Upper lobe of left lung (tissue), 6 donors: ENCODE data around the gene TPGS2. TPM values are rescaled to one million over a fixed set of nuclear protein-coding genes. Genes with fewer than 3 reads are reported as not detected.
A peak's percentile ranks its signal among the peaks of the same experiment; 100 is the strongest.

Experiments used
- ATAC-seq, 2 donors: fragments of 200-7000 bp; cut with Tn5 transposase; one replicate each; pipeline ENCODE4 v1.9.1; 2022; ENCODE audit warnings: mild to moderate bottlenecking in 2 of 2, moderate library complexity in 2 of 2; ENCODE audit not compliant: low FRiP score in 2 of 2
- DNase-seq, 2 donors: peaks; one replicate each; pipeline ENCODE4 v3.0.0-alpha.2; 2019 to 2020
- H3K27ac ChIP-seq, 4 donors: fragments of 200-600 bp; sonication (generic); one replicate each; pipeline ENCODE4 v1.5.1; 2016 to 2019
- H3K27me3 ChIP-seq, 4 donors: fragments of 200-600 bp; sonication (generic); one replicate each; pipeline ENCODE4 v1.5.1; 2017 to 2019
- H3K36me3 ChIP-seq, 4 donors: fragments of 200-600 bp; sonication (generic); one replicate each; pipeline ENCODE4 v1.5.1; 2016 to 2019
- H3K4me1 ChIP-seq, 4 donors: fragments of 200-600 bp; sonication (generic); one replicate each; pipeline ENCODE4 v1.5.1; 2018 to 2019
- H3K4me3 ChIP-seq, 4 donors: fragments of 200-600 bp; sonication (generic); one replicate each; pipeline ENCODE4 v1.5.1; 2017 to 2019; ENCODE audit warnings: mild to moderate bottlenecking in 2 of 4, moderate library complexity in 1 of 4
- H3K9me3 ChIP-seq, 4 donors: fragments of 200-600 bp; sonication (generic); one replicate each; pipeline ENCODE4 v1.5.1; 2018 to 2019
- CTCF ChIP-seq, 6 experiments: fragments of 450-650 bp in 4 of 6; fragments of 200-600 bp in 2 of 6; sonication (generic) in 2 of 6; IDR thresholded peaks; one replicate each; pipeline ENCODE4 v1.5.1; 2016 to 2019; ENCODE audit warnings: antibody characterized with exemption in 6 of 6
- EP300 ChIP-seq, 4 donors: sonication (generic); formaldehyde crosslinking; IDR thresholded peaks; one replicate each; pipeline ENCODE4 v1.5.1; 2017; ENCODE audit warnings: antibody characterized with exemption in 4 of 4, control low read depth in 2 of 4
- POLR2A ChIP-seq, 4 donors: fragments of 450-650 bp; IDR thresholded peaks; one replicate each; pipeline ENCODE4 v1.5.1; 2016 to 2017; ENCODE audit warnings: antibody characterized with exemption in 4 of 4, mild to moderate bottlenecking in 2 of 4
- POLR2AphosphoS5 ChIP-seq, 2 donors: sonication (generic); formaldehyde crosslinking; IDR thresholded peaks; one replicate each; pipeline ENCODE4 v1.5.1; 2017; ENCODE audit warnings: antibody characterized with exemption in 2 of 2
- WGBS, 2 donors: methylation state at CpG; one replicate each; pipeline ENCODE4 v1.1.5; 2017 to 2018; 5-methylcytosine and 5-hydroxymethylcytosine counted together
- total RNA-seq, 6 donors: library from RNA; depleted of rRNA in 4 of 6; stranded (reverse); fragments of >200 nt in 4 of 6; gene quantifications; one replicate each; pipeline versions ENCODE4 v1.1.0 to v1.2.1, GENCODE V29; 2016 to 2021
- donor health status: DM: no; HTN: no; CAD: no; lungs with moderate emphysema.
- donor health status: DM: no; HTN: yes; CAD: no; lungs with severe emphysema.

The TPGS2 gene
- total RNA-seq, 6 donors from 2014 or later = 63.6 to 133 (median 94.9) TPM

- WGBS, 2 donors = 77 to 91% methylated on average over 6 of the region's 6 CpGs
- Histone ChIP-seq H3K4me3 (no peak overlapping the region), H3K27ac (no peak overlapping the region), H3K27me3 (no peaks in the 10 kb centered on the region), H3K36me3 (no peaks in the 10 kb centered on the region), H3K4me1 (no peaks in the 10 kb centered on the region), H3K9me3 (no peaks in the 10 kb centered on the region)
- no peak for DNase-seq
- TF ChIP-seq POLR2AphosphoS5 (IDR thresholded peaks at IDR 0.05) (no peak), CTCF (IDR thresholded peaks at IDR 0.05) (no peak), POLR2A (IDR thresholded peaks at IDR 0.05) (no peak), EP300 (IDR thresholded peaks at IDR 0.05) (no peak)
- ATAC-seq = peak in 1 of 2 donors; percentile 22
These were observed 84.4 kb downstream of the TPGS2 start for GRCh38 chr18:36744261-36744876.

Other genes with a start within 250 kb of the TPGS2 start
- gene KIAA1328, start 125 bp upstream of the TPGS2 start, total RNA-seq = 10 to 100 TPM; 10.6 to 66.0 (median 28.8) TPM